ENCODE results near the gene NAA38.

Gene NAA38

DNA sequence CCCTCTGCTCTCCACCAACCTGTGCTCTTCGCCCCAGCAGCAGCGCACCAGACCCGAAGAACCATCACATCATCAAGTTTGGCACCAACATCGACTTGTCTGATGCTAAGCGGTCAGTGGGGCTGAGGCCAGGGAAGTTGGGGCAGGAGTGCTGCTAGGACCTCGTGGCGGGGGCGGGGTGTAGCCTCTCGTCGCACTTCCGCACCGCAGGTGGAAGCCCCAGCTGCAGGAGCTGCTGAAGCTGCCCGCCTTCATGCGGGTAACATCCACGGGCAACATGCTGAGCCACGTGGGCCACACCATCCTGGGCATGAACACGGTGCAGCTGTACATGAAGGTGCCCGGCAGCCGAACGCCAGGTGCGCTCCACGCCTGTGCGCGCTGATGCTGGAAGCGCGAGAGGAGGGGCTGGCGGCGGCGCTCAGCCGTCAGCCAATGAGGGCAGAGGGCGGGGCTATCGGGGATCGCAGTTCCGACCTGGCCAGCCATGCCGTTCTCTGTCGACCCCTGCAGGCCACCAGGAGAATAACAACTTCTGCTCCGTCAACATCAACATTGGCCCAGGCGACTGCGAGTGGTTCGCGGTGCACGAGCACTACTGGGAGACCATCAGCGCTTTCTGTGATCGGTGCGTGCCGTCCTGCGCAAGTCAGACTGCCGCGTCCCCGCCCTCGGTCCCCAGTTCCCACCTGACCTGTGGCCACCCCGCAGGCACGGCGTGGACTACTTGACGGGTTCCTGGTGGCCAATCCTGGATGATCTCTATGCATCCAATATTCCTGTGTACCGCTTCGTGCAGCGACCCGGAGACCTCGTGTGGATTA, 5.7 kb downstream of the NAA38 start:
- peak; percentile 79 to 91 (median 86) for DNase-seq

DNA sequence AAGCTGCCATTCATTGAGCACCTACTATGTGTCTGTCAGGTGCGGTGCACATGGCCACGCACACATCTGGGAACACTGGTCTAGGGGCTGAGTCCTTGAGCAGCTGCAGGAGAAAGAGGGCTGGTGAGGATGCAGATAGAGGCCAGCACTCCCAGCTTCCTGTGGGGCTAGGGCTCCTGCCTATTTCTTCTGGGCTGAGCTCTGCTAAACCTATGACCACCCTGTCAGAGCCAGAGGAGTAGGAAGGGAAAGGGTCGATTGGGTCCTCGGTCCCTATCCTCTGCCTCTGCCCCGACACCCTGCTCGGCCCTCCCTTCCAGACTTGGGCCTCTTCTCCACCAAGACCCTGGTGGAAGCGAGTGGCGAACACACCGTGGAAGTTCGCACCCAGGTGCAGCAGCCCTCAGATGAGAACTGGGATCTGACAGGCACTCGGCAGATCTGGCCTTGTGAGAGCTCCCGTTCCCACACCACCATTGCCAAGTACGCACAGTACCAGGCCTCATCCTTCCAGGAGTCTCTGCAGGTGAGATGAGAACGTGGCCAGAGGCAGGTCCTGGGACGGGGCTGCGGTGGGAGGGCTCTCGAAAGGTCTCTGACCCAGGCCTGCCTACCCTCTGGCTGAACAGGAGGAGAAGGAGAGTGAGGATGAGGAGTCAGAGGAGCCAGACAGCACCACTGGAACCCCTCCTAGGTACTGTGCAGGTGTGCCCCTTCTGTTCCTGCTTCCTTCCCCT, 6.5 kb downstream of the NAA38 start:
- no peak for DNase-seq

DNA sequence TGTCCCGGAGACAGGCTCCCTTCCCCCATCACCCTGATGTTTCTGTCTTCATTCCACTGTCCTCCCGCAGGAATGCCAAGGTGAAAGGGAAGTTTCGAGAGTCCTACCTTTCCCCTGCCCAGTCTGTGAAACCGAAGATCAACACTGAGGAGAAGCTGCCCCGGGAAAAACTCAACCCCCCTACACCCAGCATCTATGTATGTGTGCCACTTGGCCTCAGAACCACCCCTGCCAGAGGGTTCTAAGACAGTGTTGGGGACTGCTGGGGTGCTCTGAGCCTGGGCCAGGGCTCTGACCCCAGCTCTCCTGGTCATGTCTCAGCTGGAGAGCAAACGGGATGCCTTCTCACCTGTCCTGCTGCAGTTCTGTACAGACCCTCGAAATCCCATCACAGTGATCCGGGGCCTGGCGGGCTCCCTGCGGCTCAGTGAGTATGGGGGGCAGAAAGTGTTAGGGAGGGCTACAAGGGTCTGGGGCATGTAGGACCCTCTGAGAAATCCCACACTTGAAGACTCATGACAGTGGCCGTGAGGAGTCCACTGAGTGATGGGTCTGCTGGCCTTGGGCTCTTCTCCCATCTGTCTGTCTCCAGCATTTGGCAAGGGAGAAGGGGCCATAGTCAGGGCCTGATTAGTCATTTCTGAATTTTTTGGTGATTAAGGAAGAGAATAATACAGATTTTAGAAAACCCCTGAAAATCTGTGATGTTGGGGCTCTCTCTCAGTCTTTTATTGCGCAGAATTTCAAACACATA, 7.4 kb downstream of the NAA38 start:
- no peak for DNase-seq

DNA sequence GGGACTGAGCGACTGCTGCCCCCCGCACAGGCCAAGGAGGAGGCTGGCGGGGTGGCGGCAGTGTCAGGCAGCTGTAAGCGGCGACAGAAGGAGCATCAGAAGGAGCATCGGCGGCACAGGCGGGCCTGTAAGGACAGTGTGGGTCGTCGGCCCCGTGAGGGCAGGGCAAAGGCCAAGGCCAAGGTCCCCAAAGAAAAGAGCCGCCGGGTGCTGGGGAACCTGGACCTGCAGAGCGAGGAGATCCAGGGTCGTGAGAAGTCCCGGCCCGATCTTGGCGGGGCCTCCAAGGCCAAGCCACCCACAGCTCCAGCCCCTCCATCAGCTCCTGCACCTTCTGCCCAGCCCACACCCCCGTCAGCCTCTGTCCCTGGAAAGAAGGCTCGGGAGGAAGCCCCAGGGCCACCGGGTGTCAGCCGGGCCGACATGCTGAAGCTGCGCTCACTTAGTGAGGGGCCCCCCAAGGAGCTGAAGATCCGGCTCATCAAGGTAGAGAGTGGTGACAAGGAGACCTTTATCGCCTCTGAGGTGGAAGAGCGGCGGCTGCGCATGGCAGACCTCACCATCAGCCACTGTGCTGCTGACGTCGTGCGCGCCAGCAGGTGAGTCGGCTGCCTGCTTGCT, 8.1 kb downstream of the NAA38 start:
- no peak for DNase-seq

DNA sequence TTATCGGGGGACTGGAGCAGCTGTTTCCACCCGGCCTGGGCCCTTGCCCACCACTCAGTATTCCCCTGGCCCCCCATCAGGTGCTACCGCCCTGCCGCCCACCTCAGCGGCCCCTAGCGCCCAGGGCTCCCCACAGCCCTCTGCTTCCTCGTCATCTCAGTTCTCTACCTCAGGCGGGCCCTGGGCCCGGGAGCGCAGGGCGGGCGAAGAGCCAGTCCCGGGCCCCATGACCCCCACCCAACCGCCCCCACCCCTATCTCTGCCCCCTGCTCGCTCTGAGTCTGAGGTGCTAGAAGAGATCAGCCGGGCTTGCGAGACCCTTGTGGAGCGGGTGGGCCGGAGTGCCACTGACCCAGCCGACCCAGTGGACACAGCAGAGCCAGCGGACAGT, 8.6 kb downstream of the NAA38 start:
- no peak for DNase-seq

DNA sequence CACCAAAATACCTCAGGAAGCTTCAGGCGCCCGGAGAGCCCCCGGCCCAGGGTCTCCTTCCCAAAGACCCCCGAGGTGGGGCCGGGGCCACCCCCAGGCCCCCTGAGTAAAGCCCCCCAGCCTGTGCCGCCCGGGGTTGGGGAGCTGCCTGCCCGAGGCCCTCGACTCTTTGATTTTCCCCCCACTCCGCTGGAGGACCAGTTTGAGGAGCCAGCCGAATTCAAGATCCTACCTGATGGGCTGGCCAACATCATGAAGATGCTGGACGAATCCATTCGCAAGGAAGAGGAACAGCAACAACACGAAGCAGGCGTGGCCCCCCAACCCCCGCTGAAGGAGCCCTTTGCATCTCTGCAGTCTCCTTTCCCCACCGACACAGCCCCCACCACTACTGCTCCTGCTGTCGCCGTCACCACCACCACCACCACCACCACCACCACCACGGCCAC, 9.2 kb downstream of the NAA38 start:
- no peak for DNase-seq

DNA sequence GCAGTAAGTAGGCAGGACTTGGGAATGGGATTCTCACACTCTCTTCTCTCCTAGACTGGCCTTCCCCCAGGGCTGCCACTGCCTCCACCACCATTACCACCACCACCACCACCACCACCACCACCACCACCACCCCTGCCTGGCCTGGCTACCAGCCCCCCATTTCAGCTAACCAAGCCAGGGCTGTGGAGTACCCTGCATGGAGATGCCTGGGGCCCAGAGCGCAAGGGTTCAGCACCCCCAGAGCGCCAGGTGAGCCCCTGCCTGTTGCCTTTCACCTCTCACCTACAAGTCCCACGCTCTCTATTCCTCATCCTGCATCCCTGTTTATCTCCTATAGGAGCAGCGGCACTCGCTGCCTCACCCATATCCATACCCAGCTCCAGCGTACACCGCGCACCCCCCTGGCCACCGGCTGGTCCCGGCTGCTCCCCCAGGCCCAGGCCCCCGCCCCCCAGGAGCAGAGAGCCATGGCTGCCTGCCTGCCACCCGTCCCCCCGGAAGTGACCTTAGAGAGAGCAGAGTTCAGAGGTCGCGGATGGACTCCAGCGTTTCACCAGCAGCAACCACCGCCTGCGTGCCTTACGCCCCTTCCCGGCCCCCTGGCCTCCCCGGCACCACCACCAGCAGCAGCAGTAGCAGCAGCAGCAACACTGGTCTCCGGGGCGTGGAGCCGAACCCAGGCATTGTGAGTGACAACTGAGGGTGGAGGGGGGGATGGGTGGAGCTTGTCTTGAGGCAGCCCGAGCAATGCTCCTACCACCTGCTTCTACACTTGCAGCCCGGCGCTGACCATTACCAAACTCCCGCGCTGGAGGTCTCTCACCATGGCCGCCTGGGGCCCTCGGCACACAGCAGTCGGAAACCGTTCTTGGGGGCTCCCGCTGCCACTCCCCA, 10.3 kb downstream of the NAA38 start:
- no peak for DNase-seq

DNA sequence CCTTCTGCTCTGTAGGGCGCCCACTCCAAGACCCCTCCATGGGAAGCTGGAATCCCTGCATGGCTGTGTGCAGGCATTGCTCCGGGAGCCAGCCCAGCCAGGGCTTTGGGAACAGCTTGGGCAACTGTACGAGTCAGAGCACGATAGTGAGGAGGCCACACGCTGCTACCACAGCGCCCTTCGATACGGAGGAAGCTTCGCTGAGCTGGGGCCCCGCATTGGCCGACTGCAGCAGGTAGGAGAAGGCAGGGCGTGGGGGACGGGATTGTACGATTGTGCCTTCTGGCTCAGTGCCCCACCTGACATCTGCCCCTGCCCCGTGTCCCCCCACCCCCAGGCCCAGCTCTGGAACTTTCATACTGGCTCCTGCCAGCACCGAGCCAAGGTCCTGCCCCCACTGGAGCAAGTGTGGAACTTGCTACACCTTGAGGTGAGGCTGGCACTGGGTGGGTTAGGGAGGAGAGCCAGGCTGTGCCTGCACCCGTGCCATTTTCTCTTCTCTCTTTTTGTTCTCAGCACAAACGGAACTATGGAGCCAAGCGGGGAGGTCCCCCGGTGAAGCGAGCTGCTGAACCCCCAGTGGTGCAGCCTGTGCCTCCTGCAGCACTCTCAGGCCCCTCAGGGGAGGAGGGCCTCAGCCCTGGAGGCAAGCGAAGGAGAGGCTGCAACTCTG, 11.2 kb downstream of the NAA38 start:
- DNase-seq: no peak

DNA sequence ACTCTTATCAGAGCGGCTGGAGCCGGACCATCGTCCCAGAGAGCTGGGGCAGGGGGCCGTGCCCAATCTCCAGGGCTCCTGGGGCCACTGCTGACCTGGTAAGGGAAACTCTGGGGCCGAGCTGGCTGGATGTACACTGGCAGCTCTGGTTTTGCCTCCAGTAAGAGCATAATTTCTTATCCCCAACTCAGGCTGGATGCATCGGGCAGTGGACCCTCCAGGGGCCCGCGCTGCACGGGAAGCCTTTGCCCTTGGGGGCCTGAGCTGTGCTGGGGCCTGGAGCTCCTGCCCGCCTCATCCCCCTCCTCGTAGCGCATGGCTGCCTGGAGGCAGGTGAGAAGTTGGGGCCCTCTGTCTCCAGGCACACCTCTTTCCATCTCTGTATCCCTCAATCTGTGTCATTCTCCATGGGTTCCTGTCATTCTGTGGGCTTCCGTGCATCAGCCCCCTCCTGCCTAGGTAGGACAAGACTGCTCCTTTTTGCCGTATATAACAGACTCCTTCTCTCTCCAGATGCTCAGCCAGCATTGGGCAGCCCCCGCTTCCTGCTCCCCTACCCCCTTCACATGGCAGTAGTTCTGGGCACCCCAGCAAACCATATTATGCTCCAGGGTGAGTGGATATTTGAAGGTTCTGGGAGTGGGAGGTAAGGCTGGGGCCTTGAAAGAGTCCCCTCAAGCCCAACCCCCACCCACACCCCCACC, 11.8 kb downstream of the NAA38 start:
- DNase-seq: no peak

DNA sequence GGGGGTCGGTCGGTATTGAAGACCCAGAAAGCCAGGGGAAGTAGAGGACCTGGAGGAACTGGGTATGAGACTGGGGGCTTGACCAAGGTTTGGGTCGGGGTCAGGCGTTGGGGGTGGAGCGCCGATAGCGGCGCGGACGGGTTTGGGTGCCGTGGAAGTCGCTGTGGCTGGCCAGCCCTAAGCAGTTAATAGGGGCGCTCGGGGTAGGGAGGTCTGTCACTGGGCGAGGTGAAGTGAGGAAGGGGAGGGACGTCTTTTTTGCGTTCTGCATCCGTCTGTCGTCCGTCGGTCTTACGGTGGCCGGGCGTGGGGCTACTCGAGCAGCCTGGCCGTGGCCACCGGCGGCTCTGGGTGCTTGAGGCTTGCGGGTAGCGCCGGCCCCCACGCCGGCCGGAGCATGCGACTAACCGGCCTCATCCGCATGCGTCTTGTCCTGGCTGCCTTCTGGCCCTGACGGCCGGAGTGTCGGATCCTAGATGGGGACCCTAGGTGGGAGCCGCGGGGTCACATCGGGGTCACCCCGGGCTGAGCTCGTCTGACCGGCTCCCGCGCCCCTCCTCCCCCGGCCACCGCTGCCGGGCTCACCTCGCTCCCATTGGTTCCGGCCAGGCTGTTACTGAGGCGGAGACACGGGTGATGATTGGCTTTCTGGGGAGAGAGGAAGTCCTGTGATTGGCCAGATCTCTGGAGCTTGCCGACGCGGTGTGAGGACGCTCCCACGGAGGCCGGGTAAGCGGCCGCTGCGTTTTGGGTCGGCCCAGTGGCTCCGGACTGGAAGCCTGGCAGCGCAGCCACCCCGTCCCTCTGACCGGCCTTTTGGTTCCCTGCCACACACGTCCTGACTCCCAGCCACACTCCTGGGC, 12.8 kb downstream of the NAA38 start:
- peak; percentile 54 to 75 (median 58) for DNase-seq

DNA sequence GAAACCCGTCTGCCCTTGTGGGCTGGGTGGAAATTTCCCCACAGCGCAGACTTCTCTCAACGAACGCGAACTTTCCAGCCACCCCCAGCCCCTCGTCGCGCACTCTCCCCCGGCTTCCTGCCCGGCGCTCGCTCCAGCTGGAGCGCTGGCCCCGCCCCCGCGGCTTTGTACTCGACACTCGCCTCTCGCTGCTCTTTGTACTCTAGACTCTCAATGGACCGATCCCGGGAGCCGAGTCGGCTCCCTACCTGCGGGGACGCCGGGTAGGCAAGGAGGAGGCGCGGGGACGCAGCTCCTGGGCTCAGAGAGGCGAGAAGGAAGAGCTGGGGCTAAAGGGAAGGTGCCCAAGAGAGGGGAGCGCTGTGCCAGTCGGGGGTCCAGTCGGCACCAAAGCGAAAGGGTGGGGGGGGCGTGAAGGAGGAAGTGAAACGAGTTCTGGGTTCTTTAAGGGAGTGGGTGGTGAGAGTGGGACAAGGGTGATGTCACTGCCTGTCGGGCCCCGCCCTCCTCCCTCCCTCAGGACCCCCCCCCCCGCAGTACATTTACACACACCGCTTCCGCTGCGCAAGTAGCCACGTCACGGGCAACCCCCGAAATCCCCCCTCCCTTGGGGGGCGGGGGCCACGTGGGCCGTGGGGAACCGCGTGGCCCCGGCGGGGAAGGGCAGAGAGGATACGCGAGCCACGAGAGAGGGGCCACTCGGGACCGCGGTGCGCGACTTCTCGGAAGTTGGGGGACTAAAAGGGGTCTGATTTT, 13.6 kb downstream of the NAA38 start:
- DNase-seq: peak; percentile 76 to 89 (median 87)

DNA sequence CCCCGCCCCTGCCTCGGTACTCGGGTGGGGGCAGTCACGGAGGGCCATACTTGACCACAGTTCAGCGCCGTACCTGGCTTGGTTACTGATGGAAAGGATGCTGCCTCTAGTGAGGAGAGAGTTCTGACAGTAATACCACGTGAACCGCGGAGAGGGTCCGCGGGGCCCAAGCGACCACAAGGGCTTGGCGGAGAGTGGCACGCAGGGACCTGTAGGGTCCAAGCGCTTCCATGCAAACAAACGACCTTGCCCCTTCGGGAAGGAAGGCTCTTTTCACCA, 14.2 kb downstream of the NAA38 start:
- no peak for DNase-seq

DNA sequence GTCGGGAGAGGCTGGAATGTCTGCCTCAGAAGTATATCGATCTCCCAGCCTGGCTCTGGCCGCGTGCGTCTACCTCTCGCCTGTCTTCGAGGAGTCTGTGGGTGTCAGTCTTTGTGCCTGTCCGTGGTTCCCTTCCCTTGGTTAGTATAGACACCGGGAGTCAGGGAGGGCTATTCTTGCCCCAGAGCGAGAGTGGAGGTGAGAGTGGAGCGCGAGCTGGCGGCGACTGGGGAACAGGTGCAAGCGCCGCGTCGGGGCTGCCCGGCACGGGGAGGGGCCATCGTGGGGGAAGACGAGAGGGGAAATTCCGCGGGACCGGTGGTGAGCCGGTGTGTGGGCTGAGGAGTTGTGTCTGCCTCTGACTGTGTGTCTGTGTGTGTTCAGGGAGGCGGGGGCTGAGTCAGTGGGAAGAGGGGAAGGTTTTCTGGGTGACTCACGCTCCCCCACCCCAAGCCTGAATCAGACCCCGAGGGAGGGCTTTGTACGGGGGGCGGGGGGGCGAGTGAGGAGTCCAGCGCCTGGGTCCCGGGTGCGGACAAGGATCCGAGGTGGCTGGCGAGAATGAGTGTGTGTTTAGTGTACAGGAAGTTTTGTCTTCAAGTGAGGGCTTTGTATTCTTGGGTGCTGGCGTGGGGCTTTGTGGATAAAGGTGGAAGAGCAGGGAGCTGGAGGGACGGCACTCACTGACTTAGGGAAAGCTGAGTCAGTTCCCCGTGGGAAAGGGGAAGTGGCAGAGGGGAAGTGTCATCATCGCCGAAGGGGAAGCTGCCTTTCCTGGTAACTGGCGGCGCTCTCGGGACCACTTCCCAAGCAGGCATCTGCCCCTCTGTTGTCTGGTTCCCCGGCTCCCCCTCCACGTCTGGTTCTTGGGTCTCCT, 14.7 kb downstream of the NAA38 start:
- peak; percentile 69 to 91 (median 81) for DNase-seq

DNA sequence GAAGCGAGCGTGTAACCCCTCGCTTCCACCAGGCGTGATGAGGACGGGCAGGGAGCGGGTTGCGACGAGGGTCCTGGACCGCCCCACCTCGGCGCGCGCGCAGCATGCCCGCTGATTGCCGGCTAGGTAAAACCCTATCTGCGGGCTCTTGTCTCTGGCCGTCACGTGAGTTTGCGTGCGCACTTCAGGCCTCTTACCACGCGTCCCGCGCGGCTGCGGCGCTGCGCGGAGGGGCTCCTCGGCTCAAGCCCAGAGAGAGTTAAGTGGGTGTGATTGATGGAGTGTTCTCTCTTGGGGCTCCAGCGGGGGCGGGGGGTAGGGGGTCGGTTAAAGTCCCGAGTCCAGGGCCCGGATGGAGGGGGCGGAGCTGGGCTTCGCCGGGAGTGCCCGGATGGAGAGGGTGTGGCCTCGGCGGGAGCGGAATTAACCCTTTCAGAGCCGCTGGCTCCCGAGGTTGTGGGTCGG, 15.4 kb downstream of the NAA38 start:
- DNase-seq: peak; percentile 73 to 78 (median 76)

DNA sequence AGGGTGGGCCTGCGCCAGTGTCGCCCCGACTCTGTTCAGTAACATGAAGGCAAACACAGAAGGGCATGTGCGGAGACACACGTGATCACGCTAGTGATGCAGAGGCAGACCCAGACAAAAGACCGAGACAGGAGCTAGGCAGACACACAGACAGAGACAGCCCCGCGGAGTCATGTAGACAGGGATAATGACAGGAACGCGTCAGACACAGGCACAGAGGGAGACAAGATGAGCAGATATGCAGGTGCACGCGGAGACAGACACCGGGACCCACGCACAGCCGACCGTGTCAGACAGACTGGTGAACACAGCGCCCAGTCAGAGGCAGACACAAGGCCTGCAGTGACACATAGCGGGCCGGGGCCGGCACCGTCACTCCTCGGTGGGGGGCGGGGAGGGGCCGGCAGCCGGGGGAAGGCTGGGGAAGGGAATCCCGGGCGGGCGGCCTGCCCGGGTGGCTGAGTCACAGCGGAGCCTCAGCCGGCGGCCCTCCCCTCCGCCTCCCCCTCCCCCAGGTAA, 15.9 kb downstream of the NAA38 start:
- peak; percentile 82 to 90 (median 82) for DNase-seq

DNA sequence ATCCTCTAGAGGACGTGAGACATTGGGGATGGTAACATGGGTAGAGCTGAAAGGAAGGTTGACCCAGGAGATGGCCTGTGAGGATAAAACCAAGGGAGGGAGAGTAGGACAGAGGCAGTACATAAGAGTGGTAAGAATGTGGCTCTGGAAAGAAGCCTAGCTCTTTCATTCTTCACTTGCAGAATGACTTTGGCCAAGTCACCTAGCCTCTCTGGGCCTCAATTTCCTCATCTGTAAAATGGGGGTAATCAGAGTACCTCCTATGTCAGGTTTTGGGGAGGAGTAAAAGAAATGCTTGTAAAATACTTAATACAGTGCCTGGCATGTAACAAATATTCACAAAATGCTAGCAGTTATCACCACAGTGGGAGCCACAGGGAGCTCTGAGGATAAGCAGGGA, 16.5 kb downstream of the NAA38 start:
- DNase-seq: no peak

DNA sequence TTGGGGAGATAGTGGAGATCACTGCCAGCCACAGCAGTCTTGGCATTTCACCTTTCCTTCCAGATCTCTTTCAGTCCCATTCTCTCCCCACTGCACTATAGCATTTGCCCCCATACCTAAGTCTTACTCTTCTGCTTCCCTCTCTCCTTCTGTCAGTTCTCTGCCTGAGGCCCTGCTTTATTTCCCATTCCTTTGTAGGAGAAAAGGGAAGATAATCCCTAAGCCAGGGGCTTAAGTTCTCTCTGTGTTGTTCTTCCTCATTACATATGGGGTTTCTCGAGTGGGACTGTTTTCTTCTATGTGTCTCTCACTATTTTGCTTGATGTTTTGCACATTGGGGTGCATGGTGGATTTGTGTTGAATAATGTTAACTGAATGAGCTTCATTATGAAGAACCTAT, 16.9 kb downstream of the NAA38 start:
- DNase-seq: no peak

DNA sequence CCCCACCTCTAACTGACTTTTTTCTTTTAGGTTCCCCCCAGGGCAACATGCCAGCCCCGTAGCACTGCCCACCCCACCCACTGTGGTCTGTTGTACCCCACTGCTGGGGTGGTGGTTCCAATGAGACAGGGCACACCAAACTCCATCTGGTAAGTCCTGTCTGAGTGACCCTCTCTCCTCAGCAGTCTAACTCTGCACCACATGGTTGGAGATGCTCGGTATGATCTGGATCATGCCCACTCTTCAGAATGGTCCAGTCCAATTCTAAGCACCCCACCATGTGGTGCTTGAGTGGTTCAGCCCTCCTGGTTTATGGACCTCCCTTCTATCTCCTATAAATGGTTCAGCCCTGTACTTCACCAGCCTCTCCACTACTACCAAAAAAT, 17.5 kb downstream of the NAA38 start:
- DNase-seq: no peak

Data from activated CD4-positive, CD25-positive, alpha-beta regulatory T cell (primary cell).